HepG2 (cell line): ENCODE measurements around the gene PRR29. TPM values are rescaled to one million over a fixed set of nuclear protein-coding genes. Genes with fewer than 3 reads are reported as not detected.

Experiments
- AKAP8 ChIP-seq: sonication (generic); formaldehyde crosslinking; IDR thresholded peaks from 2 replicates; pipeline ENCODE4 v1.5.1; 2020; ENCODE audit warnings: mild to moderate bottlenecking, missing genetic modification reagents
- CBX1 ChIP-seq: IDR thresholded peaks from one replicate; pipeline ENCODE4 v1.6.1; 2016; ENCODE audit warnings: antibody characterized with exemption, low read depth
- CBX2 ChIP-seq, 2 experiments: fragments of 200-600 bp in 1 of 2; sonication (generic); formaldehyde crosslinking in 1 of 2; IDR thresholded peaks; 2 replicates each; pipeline versions ENCODE4 v1.7.0 to v1.8.1; 2018 to 2022; ENCODE audit warnings: low read depth in 2 of 2, low read length in 1 of 2, mild to moderate bottlenecking in 1 of 2, missing genetic modification reagents in 1 of 2
- CTCF ChIP-seq: sonication (generic); formaldehyde crosslinking; IDR thresholded peaks from 2 replicates; pipeline ENCODE4 v1.5.0; 2020; ENCODE audit warnings: mild to moderate bottlenecking, missing genetic modification reagents, moderate library complexity
- ETV5 ChIP-seq: IDR thresholded peaks from 2 replicates; pipeline ENCODE4 v1.6.1; 2018; ENCODE audit warnings: missing biosample characterization, missing genetic modification reagents, inconsistent platforms, borderline replicate concordance
- HIVEP1 ChIP-seq: sonication (generic); formaldehyde crosslinking; IDR thresholded peaks from 2 replicates; pipeline ENCODE4 v1.4.0; 2020; ENCODE audit warnings: mild to moderate bottlenecking, missing genetic modification reagents
- MEIS2 ChIP-seq: sonication (generic); formaldehyde crosslinking; IDR thresholded peaks from 2 replicates; pipeline ENCODE4 v1.9.0; 2021; ENCODE audit warnings: mild to moderate bottlenecking, missing genetic modification reagents
- MLX ChIP-seq: IDR thresholded peaks from 2 replicates; pipeline ENCODE4 v1.6.1; 2016
- MXD4 ChIP-seq: IDR thresholded peaks from 2 replicates; pipeline ENCODE4 v1.6.1; 2016; ENCODE audit warnings: mild to moderate bottlenecking, missing biosample characterization, missing genetic modification reagents
- NRL ChIP-seq: sonication (generic); formaldehyde crosslinking; IDR thresholded peaks from 2 replicates; pipeline ENCODE4 v1.5.0; 2020; ENCODE audit warnings: missing genetic modification reagents, mild to moderate bottlenecking, moderate library complexity, borderline replicate concordance
- PHF21A ChIP-seq: sonication (generic); formaldehyde crosslinking; IDR thresholded peaks from 2 replicates; pipeline ENCODE4 v1.5.0; 2020; ENCODE audit warnings: mild to moderate bottlenecking, missing genetic modification reagents
- RXRA ChIP-seq: sonication (generic); formaldehyde crosslinking; IDR thresholded peaks from 2 replicates; pipeline ENCODE4 v1.5.1; 2020; ENCODE audit warnings: missing genetic modification reagents
- SIN3B ChIP-seq: fragments of 150-350 bp; IDR thresholded peaks from 2 replicates; pipeline ENCODE4 v1.6.1; 2014; ENCODE audit warnings: low read length
- SNAI1 ChIP-seq: sonication (generic); formaldehyde crosslinking; IDR thresholded peaks from 2 replicates; pipeline ENCODE4 v1.5.0; 2020; ENCODE audit warnings: mild to moderate bottlenecking, missing genetic modification reagents, borderline replicate concordance
- SOX5 ChIP-seq: IDR thresholded peaks from 2 replicates; pipeline ENCODE4 v1.6.1; 2016; ENCODE audit warnings: borderline replicate concordance
- SP5 ChIP-seq: IDR thresholded peaks from 2 replicates; pipeline ENCODE4 v1.6.1; 2016; ENCODE audit warnings: low read depth, borderline replicate concordance
- ZBTB1 ChIP-seq: sonication (generic); formaldehyde crosslinking; IDR thresholded peaks from 2 replicates; pipeline ENCODE4 v1.4.0; 2020; ENCODE audit warnings: missing genetic modification reagents, borderline replicate concordance
- ZFYVE20 ChIP-seq: sonication (generic); formaldehyde crosslinking; IDR thresholded peaks from 2 replicates; pipeline ENCODE4 v1.8.0; 2023; ENCODE audit warnings: low read depth, mild to moderate bottlenecking, moderate library complexity, missing genetic modification reagents, borderline replicate concordance
- ZMYM3 ChIP-seq: sonication (generic); formaldehyde crosslinking; IDR thresholded peaks from 2 replicates; pipeline ENCODE4 v1.5.1; 2020; ENCODE audit warnings: mild to moderate bottlenecking, missing genetic modification reagents
- ZNF292 ChIP-seq: sonication (generic); formaldehyde crosslinking; IDR thresholded peaks from 2 replicates; pipeline ENCODE4 v1.8.1; 2022; ENCODE audit warnings: mild to moderate bottlenecking, low read depth, missing genetic modification reagents, borderline replicate concordance
- ZNF331 ChIP-seq: sonication (generic); formaldehyde crosslinking; IDR thresholded peaks from 2 replicates; pipeline ENCODE4 v1.4.0; 2020; ENCODE audit warnings: missing genetic modification reagents
- ZNF567 ChIP-seq: sonication (generic); formaldehyde crosslinking; IDR thresholded peaks from 2 replicates; pipeline ENCODE4 v1.8.1; 2023; ENCODE audit warnings: mild to moderate bottlenecking, missing genetic modification reagents, borderline replicate concordance
- ZNF605 ChIP-seq: sonication (generic); formaldehyde crosslinking; IDR thresholded peaks from 2 replicates; pipeline ENCODE4 v1.8.0; 2022; ENCODE audit warnings: mild to moderate bottlenecking, missing genetic modification reagents
- ZNF644 ChIP-seq: IDR thresholded peaks from 2 replicates; pipeline ENCODE4 v1.6.1; 2016; ENCODE audit warnings: low read depth
- ZNF747 ChIP-seq: sonication (generic); formaldehyde crosslinking; IDR thresholded peaks from 2 replicates; pipeline ENCODE4 v1.8.1; 2023; ENCODE audit warnings: missing genetic modification reagents, mild to moderate bottlenecking, borderline replicate concordance
- ZNF761 ChIP-seq: sonication (generic); formaldehyde crosslinking; conservative IDR thresholded peaks from 2 replicates; pipeline ENCODE4 v1.4.0; 2020; ENCODE audit warnings: mild to moderate bottlenecking, missing genetic modification reagents
- polyA plus RNA-seq, 8 experiments: library from polyadenylated mRNA; depleted of rRNA in 3 of 8; stranded (reverse) in 7 of 8; unstranded in 1 of 8; fragments of >200 nt; fragmentation: Illumina TruSeq in 4 of 8; extraction: Trizol in 4 of 8; gene quantifications; 2 replicates each; pipeline versions ENCODE4 v1.2.1 to v1.2.3, GENCODE V29; 2011 to 2016; ENCODE audit warnings: low read depth in 4 of 8, missing spikeins in 1 of 8, mixed read lengths in 1 of 8; ENCODE audit not compliant: insufficient read depth in 1 of 8
- total RNA-seq, 5 experiments: library from RNA; depleted of rRNA; stranded (reverse); fragments of >200 nt; fragmentation: Illumina TruSeq; extraction: Trizol; gene quantifications; 2 replicates each; pipeline ENCODE4 v1.2.3, GENCODE V29; 2016; ENCODE audit warnings: low read depth in 1 of 5

The PRR29 gene
- total and polyA plus RNA-seq, 2 of the 13 experiments (the other 11 are each of a cell fraction or from before 2014, with no cell fraction given), result 0.07 to 0.20 TPM

- TF ChIP-seq ZBTB1 (CRISPR knock-in tag) (no peak), HIVEP1 (CRISPR knock-in tag) (peak; percentile 89), SP5 (CRISPR knock-in tag) (0 out of 2 replicates have a peak, but pooled peaks have one; percentile 20), ZNF331 (CRISPR knock-in tag) (0 out of 2 replicates have a peak, but pooled peaks have one; percentile 25), ZMYM3 (CRISPR knock-in tag) (peak; percentile 71; the same call in 1 of the 2 replicates), CBX2 (IDR thresholded peaks at IDR 0.05; ENCODE audit: low read depth, low read length) (no peak), CBX2 (CRISPR knock-in tag; IDR thresholded peaks at IDR 0.05; ENCODE audit: low read depth) (no peak), ZNF644 (CRISPR knock-in tag) (peak; percentile 76), ZFYVE20 (CRISPR knock-in tag) (no peak), SNAI1 (CRISPR knock-in tag) (no peak), ETV5 (CRISPR knock-in tag) (no peak; the same call in 1 of the 2 replicates), ZNF747 (CRISPR knock-in tag) (no peak), PHF21A (CRISPR knock-in tag) (peak; percentile 56; the same call in 1 of the 2 replicates), CTCF (CRISPR knock-in tag) (peak; percentile 14; the same call in 1 of the 2 replicates), SIN3B (no peak), ZNF605 (CRISPR knock-in tag) (0 out of 2 replicates have a peak, but pooled peaks have one; percentile 16), SOX5 (peak; percentile 31; the same call in 1 of the 2 replicates), CBX1 (no peak), NRL (CRISPR knock-in tag) (no peak), RXRA (peak; percentile 69), MEIS2 (CRISPR knock-in tag) (0 out of 2 replicates have a peak, but pooled peaks have one; percentile 28), ZNF292 (CRISPR knock-in tag) (peak; percentile 81; the same call in 1 of the 2 replicates), ZNF567 (CRISPR knock-in tag) (no peak), ZNF761 (0 out of 2 replicates have a peak, but pooled peaks have one; percentile 45), MXD4 (CRISPR knock-in tag) (no peak; the same call in 1 of the 2 replicates), AKAP8 (CRISPR knock-in tag) (0 out of 2 replicates have a peak, but pooled peaks have one; percentile 7), MLX (CRISPR knock-in tag) (no peak)
These were observed 9.7 kb downstream of the PRR29 start (continued) for GRCh38 chr17:64007838-64008282.
